ENCODE results near the gene IARS2.

DNA sequence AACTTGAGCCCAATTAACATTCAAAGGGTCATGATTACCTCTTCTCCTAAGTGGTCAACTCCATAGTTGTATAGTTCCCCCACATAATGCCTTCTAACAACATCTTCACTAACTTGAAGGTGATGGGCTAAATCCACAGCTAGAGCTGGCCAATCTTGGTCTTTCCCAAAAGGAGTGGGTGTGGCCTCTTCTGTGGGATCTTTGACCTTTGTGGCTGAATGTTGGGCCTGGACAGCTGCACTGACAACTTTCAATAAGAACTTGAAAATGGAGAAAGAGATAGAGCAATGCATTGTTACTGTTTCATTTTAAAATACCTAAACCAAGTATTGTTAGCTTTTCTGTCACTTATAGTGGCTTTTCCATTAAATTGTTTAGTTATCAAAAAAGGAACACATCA, 59.2 kb downstream of the IARS2 start:
- TF ChIP-seq, protein P1, sequence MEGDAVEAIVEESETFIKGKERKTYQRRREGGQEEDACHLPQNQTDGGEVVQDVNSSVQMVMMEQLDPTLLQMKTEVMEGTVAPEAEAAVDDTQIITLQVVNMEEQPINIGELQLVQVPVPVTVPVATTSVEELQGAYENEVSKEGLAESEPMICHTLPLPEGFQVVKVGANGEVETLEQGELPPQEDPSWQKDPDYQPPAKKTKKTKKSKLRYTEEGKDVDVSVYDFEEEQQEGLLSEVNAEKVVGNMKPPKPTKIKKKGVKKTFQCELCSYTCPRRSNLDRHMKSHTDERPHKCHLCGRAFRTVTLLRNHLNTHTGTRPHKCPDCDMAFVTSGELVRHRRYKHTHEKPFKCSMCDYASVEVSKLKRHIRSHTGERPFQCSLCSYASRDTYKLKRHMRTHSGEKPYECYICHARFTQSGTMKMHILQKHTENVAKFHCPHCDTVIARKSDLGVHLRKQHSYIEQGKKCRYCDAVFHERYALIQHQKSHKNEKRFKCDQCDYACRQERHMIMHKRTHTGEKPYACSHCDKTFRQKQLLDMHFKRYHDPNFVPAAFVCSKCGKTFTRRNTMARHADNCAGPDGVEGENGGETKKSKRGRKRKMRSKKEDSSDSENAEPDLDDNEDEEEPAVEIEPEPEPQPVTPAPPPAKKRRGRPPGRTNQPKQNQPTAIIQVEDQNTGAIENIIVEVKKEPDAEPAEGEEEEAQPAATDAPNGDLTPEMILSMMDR (IDR thresholded peaks at IDR 0.05): no peak
- no peak for TF ChIP-seq POLR2A (IDR thresholded peaks at IDR 0.05)

Measured in vagina (tissue), 2 donors.